GM21786 (cell line): ENCODE data around the gene MAD2L2.
A peak's percentile ranks its signal among the peaks of the same experiment; 100 is the strongest.
"Not testable (repeated sequence)": the region's sequence is repeated elsewhere in the genome, so short reads cannot be mapped to it uniquely, and the experiment has no call there.

Source experiments
- ATAC-seq: cut with Tn5 transposase; IDR thresholded peaks from one replicate; pipeline ENCODE4 v1.9.1; 2021; ENCODE audit not compliant: unreplicated experiment

MAD2L2 gene

DNA sequence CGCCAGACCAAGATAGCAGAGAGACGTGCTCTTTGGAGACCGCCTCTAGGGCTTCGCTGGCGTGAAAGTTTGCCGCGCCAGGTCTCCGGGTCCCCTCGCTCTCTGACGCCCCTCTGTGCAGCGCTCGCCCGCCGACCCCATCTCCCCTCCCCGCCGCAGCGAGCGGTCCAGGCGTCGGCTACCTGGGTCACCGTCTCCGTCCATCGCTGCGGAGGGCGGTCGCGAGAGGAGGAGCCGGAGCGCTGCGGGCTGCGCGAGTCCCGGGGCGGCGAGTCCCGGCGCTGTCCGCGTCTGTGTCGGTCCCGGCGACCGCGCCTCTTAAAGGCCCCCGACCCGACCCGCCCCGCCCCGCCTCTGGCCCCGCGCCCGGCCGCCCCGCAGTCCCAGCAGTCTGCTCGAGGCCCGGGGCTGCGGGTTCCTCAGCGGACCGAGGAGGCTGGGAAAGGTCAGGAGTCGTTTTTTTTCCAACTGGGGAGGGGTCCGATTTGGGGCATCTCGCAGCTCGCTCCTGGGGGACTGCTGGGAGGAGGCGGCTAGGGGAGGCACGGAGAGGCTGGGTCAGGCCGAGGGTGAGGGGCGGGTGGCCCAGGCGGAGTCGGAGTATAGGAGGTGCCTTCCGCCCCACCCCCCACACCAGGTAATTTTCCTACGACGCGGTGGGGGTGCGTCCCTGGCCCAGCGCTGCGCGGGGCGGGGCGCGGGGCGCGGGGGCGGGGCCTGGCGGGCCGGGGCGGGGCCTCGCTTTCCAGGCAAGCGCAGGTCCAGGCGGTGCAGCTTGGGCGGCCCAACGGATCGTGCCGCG is 26.6 kb downstream of the MAD2L2 start, which contains the start of the genes FBXO2 and FBXO44:
Gene FBXO2, minus strand, starts transcription at position 293 of the 802 bp plus-strand sequence. Its CDS starts 89 bp downstream, at position 204.
Gene FBXO44, plus strand, starts transcription at position 741 of the 802 bp plus-strand sequence. CDS start 959 bp downstream, outside the sequence.
- ATAC-seq, result peak; percentile 58

DNA sequence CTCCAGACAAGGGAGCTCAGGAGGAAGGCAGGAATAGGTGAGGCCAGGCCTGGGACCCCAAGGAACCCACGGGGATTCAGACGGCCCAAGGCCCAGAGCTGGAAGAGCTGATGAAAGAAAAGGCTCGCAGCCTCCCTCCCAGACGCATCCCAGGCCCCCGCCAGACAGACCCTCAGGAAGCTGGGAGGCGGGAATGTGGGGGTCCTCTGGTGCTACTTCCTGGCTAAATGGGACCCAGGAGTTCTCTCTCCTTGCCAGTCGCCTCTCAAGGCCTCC is 27.1 kb downstream of the MAD2L2 start:
- no peak for ATAC-seq

DNA sequence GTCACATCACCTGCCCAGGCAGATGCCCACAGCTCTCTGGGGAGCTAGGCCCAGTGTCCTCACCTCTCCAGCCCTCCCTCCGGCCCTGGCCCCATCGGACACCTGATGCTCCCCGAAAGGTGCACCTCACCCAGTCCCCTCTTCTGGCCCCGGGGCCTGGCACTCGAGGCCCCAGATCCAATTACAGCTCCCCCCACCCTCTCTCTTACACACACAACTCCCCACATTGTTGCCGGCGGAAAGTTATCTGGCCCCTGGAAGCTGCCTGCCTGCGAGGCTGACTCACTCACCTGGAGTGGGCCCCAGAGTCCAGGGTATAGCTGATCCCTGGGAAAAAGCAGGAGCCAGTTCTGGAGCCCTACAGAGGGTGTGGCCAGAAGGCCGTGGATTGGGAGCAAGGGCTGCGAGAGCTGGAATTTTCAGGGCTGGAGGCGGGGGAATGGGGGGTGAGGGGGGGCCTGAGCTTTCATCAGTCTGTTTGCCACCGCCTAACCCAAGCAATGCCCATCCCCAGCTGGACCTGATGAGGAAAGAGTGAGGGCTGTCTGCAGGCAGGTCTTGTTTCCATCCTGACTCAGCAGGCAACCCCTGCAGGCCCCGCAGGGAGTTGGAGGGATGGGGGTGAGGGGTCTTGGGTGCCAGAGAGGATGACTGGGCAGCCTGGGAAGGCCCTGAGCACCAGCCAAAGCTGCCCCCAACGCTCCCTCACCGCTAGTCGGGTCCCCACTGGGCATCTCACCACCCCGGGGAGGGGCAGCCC is 27.7 kb downstream of the MAD2L2 start:
- ATAC-seq, result no peak

DNA sequence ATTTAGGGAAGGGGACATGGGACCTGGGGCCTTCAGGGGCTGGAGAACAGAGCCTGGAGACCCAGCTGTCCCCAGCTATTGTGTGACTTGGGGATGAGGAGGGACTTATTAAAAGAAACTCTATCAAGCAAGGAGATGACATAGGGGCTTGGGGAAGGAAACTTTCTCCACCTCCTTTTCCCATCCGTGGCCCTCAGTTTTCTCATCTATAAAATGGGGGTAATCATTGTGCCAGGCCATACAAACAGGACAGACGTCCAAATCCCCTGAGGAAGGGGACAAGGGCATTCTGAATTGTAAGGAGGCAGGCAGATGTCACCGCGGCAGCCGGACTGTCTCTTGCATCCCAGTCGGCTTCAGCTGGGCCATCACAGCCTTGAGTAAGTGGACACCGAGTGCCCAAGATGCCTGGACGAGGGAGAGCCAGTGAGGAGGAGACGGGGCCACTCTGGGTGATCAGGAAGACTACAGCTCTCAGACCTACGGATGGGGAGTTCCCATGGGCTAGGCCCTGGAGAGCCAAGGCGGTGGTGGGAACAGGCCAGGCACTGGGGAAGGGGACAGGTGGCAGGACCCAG is 28.7 kb downstream of the MAD2L2 start:
- no peak for ATAC-seq

DNA sequence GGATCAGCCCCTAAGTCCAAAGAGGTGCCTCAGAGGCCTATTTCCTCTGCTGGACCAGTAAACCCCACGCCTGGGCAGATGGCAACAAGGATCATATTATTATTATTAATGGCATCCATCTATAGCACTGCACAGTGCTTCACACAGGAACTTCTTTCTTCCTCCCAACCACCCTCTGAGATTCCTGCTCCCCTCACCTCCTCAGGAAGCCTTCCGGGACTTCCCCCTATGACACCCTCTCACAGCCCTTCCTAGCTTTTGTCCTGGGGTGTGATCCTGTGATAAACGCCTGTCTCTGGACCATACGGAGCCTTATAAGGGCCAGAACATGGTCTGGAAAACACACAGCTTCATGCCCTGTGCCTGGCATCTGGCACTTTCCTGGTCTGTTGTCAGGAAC is 29.9 kb downstream of the MAD2L2 start:
- ATAC-seq, result no peak

DNA sequence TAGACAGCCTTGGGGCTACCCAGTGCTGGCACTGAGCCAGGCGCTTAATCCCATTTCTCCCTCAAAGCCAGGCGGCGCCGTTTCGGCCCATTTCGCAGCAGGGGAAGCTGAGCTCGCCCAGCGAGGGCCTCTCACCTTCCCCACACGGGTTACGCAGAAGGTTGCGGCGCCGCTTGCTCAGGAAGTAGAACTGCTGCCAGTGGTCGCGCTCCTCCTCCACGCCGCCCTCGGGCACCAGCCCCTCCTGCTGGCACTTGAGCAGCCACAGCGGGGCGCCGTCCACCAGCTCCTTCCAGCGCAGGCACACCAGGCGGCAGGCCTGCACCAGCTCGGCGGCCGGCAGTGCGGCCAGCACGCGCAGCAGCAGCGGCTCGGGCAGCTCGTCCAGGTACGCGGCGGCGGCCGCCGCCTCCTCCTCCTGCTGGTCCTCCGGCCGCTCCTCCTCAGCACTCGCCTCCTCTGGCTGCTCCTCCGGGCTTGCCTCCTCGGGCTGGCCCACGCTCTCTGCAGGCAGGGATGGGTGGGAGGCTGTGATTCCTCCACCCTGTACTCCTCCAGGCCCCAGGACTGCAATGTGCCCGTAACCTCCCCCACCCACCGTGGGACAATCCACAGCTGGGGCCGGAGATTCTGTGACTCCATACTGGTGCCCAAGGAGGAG is 30.5 kb downstream of the MAD2L2 start:
- ATAC-seq, result no peak

DNA sequence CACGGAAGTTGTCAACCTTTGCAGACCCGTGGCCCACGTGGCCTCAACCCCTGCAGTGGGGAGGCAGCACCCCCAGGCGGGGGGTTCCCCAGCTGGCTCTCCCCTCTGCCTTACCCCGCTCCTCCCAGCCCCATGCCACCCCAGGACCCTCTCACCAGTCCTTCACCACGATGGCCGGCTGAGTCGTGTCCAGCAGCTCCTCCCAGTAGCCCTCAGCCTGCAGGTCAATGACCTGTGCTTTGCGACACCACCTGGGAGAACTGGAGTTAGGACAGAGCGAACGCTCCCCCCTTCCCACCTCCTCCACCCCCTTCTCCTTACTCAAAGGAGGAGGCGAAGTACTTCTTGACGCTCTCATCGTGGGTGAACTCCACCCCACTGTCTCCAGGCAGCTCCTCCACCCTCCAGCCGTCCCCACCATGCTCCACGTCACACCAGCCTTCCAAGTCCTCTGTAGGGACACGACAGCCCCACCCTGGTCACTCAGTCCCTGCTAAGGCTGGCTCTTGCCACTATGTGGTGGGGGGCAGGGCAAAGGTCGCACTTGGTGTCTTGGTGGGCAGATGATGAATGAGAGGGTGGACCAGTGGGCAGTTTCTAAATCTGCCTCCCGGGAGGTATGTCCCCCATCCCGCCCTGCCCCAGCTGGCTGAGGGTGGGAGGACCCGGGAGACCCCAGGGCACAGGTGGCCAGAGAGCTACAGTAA is 31.2 kb downstream of the MAD2L2 start:
- no peak for ATAC-seq

DNA sequence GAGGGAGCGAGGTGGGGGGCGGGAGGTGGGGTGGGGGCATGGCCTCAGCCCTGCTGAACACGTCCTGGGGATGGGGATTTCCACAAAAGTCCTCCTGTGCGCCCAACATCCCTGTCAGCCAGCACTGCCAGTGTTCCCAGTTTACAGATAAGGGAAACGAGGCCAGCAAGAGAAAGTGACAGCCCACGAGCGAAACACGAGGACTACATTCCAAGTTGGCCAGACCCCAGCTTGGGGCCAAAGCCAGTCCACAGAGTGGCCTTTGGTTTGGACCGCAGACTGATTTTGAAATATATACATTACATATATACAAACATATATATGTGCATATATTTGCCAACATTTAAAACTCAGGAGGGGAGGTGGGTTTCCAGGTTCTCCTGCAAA is 31.7 kb downstream of the MAD2L2 start:
- ATAC-seq, result no peak

DNA sequence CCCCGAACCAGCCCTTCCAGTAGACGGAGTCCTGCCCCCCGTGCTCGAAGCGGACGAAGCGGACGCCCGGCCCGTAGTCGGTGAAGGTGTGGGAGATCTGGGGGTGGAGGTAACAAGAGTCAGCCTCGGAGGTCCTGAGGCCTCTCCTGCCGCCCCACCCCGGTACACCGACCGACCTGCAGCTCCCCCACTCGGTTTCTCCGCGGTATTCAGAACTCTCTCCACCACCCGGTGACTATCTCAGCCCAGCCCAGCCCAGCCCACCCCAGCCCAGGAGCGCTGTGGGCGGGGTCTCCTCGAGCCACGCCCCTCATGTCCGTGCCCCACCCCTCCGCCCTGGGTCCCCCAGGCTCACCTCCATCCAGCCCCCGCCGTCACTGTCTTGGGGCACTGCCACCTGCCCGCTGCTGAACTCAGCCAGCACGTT is 32.2 kb downstream of the MAD2L2 start:
- no peak for ATAC-seq

DNA sequence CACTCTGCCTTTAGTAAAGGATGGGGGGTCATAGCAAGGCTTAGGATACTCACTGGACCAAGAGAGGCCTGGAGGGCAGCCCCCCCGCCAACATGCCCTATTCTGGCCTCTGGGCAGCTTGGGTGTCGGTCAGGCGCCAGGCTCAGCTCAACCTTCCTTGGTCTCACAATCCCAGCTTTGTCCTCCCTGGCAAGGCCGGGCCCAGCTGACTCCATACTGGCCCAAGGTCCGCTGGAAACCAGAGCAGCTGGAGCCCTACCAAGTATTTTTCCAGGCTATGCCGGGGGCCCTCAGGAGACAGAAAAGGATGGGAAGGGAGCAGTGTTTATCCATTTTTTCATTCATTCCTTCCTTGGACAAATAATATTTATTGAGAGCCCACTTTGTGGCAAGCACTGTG is 32.9 kb downstream of the MAD2L2 start:
- ATAC-seq, result no peak

DNA sequence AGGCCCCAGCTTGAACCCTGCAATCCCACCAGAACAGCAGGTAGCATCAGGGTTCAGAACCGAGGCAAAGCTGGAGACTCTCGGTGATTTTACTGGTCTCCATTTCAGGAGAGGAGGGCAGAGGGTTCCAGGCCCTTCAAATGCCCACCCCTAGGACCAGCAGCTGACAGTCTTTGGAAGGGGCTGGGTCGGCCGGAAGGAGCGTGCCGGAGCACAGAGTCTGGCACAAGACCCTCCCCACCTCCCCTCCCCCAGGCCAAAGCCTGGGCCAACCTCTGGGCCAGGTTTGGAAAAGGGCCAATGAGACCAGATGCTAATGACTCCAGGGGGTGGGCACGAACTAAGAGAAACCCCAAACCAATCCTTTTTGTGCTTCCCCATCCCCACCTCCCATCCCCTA is 33.6 kb downstream of the MAD2L2 start:
- ATAC-seq, result no peak

DNA sequence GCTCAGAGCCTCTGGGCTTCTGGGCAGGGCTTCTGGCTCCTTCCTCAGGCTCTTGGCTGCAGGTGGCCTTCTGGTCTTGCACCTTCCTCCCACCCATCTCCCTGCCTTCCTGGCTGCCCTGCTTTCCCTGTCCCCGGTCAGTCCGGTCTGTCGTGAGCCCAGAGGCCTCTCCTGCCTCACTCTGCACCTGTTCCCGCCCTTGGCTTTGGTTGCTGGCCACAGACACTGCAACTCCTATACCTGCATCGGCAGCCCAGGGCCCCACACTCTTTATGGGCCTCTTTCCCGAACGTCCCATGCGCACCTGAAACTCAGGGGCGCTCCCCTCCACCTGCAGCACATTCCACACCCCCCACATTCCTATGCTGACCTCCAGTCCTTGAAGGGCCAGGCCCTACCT is 34.6 kb downstream of the MAD2L2 start:
- ATAC-seq, result no peak

DNA sequence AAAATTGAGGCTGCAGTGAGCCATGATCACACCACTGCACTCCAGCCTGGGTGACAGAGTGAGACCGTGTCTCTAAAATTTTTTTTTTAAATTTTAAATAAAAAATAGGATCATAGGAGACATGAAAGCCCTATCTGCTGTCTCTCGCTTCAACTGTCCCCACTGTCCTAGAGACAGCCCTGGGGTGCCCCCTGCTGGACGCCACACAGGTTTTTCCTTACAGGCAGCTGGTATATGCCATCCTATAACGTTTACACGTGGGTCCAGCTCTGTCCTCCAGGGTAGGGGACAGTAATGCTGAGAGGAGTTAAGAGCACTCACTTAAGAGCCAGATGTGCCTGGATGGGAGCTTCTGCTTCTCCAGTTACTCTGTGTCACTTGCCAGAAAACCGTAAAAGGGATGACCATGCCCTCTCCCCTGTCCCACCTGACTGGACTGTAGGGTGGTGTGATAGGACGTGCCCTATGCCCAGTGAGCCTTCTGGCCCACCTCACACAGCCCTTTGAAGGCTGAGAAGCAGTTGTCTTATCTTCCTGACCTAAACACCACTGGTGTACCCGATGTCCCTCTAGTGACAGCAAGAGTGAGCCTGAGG is 35.2 kb downstream of the MAD2L2 start:
- no peak for ATAC-seq

DNA sequence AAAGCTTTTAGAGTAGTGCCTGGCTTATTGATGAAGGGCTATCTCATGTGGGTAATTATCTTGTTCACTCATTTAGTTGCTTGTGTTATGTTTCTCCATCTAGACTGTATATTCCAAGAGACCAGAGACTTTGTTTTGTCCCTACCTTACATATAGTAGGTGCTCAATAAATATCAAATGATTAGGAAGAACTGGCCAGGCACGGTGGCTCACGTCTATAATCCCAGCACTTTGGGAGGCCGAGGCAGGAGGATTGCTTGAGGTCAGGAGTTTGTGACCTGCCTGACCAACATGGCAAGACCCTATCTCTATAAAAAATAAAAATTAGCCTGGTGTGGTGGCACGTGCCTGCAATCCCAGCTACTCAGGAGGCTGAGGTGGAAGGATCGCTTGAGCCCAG is 35.7 kb downstream of the MAD2L2 start:
- ATAC-seq, result no peak

DNA sequence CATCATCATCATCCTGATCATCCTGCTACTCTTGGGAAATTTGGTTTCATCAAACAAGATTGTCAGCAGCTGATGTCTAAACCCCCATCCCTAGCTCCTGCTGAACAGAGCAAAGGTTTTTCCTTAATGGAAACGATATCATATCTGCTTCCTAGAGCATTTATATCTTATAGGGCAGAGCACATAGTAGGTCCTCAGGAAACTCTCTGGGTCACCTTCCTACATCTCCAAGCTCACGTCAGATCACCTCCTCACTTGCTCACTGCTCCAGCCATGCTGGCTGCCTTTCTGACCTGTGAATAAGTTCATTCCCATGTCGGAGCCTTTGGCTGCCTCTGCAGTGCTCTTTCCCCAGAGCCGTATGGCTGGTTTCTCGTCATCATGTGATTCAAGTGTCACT is 37.2 kb downstream of the MAD2L2 start:
- ATAC-seq, result no peak

DNA sequence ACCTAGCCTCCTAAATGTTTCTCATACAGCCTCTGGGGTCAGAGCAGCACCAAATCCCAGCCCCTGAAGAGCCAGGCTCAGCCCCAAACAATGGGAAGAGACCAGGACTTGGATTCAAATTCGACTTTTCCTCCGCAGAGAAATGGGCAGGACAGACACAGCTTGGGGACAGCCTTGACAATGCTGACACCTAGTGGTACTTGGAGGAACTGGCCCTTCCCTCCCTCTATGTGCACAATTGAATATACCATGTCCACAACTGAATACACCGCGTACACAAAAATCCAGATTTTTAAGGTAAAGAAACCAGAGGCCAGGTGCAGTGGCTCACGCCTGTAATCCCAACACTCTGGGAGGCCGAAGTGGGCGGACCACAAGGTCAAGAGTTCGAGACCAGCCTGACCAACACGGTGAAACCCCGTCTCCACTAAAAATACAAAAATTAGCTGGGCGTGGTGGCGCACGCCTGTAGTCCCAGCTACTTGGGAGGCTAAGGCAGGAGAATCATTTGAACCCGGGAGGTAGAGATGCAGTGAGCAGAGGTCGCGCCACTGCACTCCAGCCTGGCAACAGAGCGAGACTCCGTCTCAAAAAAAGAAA is 38.4 kb downstream of the MAD2L2 start:
- ATAC-seq, result not testable (repeated sequence)

DNA sequence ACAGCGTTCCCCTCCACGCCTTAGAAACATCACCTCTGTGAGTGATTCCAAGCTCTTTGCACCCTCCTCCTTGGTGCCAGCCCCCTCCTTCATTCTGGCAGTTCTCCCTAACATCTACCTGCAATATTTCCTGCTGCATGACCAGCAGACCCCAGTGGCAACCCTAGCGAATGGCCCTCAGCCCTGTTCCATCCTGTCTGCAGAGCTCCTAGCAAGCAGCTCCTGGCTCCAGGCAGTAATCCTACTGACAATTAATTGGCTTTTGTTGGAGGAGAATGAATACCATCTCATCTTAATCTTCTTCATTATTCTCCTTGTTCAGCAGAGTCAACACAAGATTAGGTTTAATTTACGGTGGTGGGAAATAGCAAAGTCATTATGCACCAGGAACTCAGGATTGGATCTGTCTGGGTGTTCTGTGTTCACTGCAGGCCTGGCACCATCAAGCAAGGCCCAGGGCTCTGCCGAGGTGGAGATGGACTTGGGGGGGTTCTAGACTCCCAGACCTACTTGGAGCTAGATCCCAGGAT is 39.1 kb downstream of the MAD2L2 start:
- ATAC-seq, result no peak

DNA sequence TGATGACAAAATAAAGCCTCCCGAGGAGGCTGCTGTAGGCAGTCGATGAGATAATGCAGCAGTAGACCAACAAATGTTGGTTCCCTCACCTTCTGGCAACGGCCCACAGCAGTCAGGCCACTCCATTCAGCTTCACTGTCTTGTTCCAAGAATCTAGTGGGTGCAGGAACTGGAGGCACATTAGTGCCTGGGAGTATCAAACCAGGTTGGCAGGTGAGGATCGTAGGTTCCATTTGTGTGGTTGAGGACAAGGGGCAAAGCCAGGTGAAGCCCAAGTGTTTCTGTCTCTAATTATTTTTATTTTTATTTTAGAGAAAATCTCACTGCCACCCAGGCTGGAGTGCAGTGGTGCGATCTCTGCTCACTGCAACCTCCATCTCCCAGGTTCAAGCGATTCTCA is 40.0 kb downstream of the MAD2L2 start:
- ATAC-seq, result no peak

DNA sequence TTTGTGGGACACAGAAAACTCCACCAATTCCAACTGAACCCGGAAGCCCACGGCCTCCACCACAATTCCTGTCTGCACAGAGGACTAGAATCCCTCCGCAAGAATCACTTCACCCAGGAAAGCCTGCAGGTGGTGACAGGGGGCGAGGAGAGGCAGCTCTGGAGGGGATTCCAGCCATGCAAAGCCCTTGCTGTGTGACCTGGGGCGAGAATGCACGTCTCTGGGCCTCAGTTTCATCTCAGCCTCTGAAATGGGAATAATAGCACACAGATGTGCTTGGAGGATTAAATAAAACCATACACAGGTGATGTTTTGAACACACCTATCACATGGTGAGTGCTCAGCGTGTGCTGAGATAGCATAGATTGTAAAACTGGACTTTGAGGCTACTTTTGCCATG is 40.8 kb downstream of the MAD2L2 start:
- ATAC-seq, result no peak

DNA sequence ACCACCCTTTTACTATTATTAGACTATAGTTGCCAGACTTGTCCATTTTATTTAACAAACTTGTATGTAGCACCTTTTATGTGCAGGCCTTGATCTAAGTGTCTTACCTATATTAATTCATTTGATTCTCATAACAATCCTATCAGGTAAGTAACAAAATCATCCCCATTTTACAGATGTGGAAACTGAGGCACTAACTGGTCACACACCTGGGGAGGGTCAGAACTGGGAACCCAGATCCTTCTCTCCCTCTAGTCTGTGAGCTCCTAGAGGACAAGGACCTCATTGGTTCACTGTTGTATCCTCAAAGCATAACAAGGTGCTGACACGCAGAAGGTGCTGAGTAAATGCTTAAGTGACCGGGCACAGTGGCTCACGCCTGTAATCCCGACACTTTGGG is 41.6 kb downstream of the MAD2L2 start:
- no peak for ATAC-seq
